ENCODE data around the gene ADGRB3. TPM values are rescaled to one million over a fixed set of nuclear protein-coding genes. Genes with fewer than 3 reads are reported as not detected.

ADGRB3 gene
- total RNA-seq, 1 donor from 2014 or later: 3.5 TPM

GRCh38 chr6:69181964-69182363 is 546.9 kb downstream of the ADGRB3 start:
- no peak overlapping the region for H3K4me3 ChIP-seq
- intact Hi-C loops (cut with DNase I): no loop called here
- no peaks in the 10 kb centered on the region for H3K36me3 ChIP-seq
- TF ChIP-seq, protein P1, sequence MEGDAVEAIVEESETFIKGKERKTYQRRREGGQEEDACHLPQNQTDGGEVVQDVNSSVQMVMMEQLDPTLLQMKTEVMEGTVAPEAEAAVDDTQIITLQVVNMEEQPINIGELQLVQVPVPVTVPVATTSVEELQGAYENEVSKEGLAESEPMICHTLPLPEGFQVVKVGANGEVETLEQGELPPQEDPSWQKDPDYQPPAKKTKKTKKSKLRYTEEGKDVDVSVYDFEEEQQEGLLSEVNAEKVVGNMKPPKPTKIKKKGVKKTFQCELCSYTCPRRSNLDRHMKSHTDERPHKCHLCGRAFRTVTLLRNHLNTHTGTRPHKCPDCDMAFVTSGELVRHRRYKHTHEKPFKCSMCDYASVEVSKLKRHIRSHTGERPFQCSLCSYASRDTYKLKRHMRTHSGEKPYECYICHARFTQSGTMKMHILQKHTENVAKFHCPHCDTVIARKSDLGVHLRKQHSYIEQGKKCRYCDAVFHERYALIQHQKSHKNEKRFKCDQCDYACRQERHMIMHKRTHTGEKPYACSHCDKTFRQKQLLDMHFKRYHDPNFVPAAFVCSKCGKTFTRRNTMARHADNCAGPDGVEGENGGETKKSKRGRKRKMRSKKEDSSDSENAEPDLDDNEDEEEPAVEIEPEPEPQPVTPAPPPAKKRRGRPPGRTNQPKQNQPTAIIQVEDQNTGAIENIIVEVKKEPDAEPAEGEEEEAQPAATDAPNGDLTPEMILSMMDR (IDR thresholded peaks at IDR 0.05): no peak
- no peak for DNase-seq
- no peak for ATAC-seq
- H3K27me3 ChIP-seq: no peaks in the 10 kb centered on the region
- no peaks in the 10 kb centered on the region for H3K9me3 ChIP-seq
- no peak overlapping the region for H3K27ac ChIP-seq
- H3K4me1 ChIP-seq: no peaks in the 10 kb centered on the region

DNA sequence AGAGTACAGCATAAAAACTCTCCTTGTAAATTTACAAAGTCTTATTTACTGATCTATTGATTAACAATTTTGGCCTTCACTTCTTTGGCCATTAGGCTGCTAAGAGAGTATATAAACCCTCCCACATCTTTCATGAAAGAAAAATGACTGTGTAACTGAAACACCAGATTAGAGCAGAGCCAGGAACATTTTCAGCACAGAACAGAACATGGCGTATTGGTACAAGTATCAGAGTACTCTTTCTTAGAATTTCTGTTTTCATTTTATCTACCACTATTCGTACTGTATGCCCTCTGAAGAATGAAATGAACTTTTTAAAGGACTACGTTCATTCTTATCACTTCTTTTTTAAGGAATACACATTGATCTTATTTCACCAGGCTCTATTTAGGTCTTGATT is 550.2 kb downstream of the ADGRB3 start:
- Histone ChIP-seq H3K9me3 (no peaks in the 10 kb centered on the region), H3K4me1 (no peaks in the 10 kb centered on the region), H3K27me3 (no peaks in the 10 kb centered on the region), H3K4me3 (no peak overlapping the region), H3K27ac (no peak overlapping the region), H3K36me3 (no peaks in the 10 kb centered on the region)
- TF ChIP-seq, protein P1 (IDR thresholded peaks at IDR 0.05): no peak
- intact Hi-C loops (cut with DNase I): no loop called here
- ATAC-seq (no peak), DNase-seq (no peak)

DNA sequence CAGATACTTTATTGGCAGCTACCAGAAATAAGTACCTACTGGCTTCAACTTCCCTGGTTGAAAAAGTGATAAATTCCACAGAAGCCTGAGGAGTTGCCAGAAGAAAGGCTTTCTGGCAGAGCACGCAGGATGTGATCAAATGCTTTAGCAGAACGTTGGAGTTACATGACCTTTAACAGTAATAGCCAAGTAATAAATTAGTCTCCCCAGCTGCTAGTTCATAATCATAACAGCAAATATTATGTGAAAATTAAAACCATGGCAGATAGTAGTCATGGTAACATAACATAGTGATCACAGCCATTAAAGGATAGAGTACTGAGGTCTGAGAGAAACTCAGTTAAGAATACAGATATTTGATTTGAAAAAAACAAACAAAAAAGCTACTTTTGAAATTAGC is 567.7 kb downstream of the ADGRB3 start:
- no peak for ATAC-seq
- Histone ChIP-seq H3K4me3 (no peak overlapping the region), H3K27me3 (no peaks in the 10 kb centered on the region), H3K9me3 (no peaks in the 10 kb centered on the region), H3K36me3 (no peaks in the 10 kb centered on the region), H3K27ac (no peak overlapping the region), H3K4me1 (no peaks in the 10 kb centered on the region)
- no peak for DNase-seq
- intact Hi-C loops (cut with DNase I): no loop called here
- TF ChIP-seq, protein P1 (IDR thresholded peaks at IDR 0.05): no peak

DNA sequence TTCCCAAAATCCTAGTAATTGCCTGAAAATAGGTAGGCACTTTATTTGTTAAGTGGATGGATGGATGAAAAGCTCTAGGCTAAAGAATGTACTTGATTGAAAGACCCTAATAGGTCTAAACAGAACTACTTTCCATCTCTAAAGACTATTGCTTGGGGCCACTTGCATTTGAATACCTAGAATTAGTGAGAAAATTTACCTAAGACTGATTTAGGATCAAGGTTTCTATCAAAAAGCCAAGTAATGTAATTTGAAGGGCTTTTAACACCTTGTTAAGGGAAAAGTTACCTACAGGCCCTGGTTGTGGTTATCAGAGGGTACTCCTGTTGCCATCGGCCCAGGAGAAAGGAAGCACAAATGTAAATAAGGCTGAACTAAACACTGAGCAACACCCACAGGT is 581.0 kb downstream of the ADGRB3 start:
- ATAC-seq: no peak
- intact Hi-C loops (cut with DNase I): no loop called here
- Histone ChIP-seq H3K36me3 (no peaks in the 10 kb centered on the region), H3K27me3 (no peaks in the 10 kb centered on the region), H3K27ac (no peak overlapping the region), H3K4me3 (no peak overlapping the region), H3K9me3 (no peaks in the 10 kb centered on the region), H3K4me1 (no peaks in the 10 kb centered on the region)
- TF ChIP-seq, protein P1 (IDR thresholded peaks at IDR 0.05): no peak
- no peak for DNase-seq

- Histone ChIP-seq H3K27ac (no peak overlapping the region), H3K27me3 (no peaks in the 10 kb centered on the region), H3K4me1 (no peaks in the 10 kb centered on the region), H3K9me3 (no peaks in the 10 kb centered on the region), H3K36me3 (no peaks in the 10 kb centered on the region), H3K4me3 (no peak overlapping the region)
- intact Hi-C loops (cut with DNase I): no loop called here
- ATAC-seq (no peak), DNase-seq (no peak)
- TF ChIP-seq, protein P1 (IDR thresholded peaks at IDR 0.05): no peak
Observed at GRCh38 chr6:69217343-69217742, 582.3 kb downstream of the ADGRB3 start.

- Histone ChIP-seq H3K4me3 (no peak overlapping the region), H3K27ac (no peak overlapping the region), H3K27me3 (no peaks in the 10 kb centered on the region), H3K36me3 (no peaks in the 10 kb centered on the region), H3K4me1 (no peaks in the 10 kb centered on the region), H3K9me3 (no peaks in the 10 kb centered on the region)
- TF ChIP-seq, protein P1 (IDR thresholded peaks at IDR 0.05): no peak
- no peak for ATAC-seq
- no peak for DNase-seq
- intact Hi-C loops (cut with DNase I): no loop called here
Observed at GRCh38 chr6:69220375-69220774, 585.3 kb downstream of the ADGRB3 start.

Data from upper lobe of right lung (tissue), 1 donor.